NCI-H69 (cell line): ENCODE results near the gene PPP1R3G.
"Not testable (repeated sequence)": the region's sequence is repeated elsewhere in the genome, so short reads cannot be mapped to it uniquely, and the experiment has no call there.

Source experiments
- DNase-seq: peaks from one replicate; lab custom pipeline; 2025; lab: John Stamatoyannopoulos, UW

The PPP1R3G gene

GRCh38 chr6:5084781-5085647 lies at the start of gene PPP1R3G:
TSS of gene PPP1R3G (plus strand) at chr6:5085341. CDS start at chr6:5085486, 145 bp downstream.
- DNase-seq, result peak; percentile 62

GRCh38 chr6:5036269-5036668 lies 48.9 kb upstream of the PPP1R3G start:
- DNase-seq, result peak; percentile 93

- no peak for DNase-seq
These were observed 43.2 kb upstream of the PPP1R3G start for GRCh38 chr6:5041955-5042354.

GRCh38 chr6:5042436-5042835 lies 42.7 kb upstream of the PPP1R3G start:
- no peak for DNase-seq

- no peak for DNase-seq
These were observed 40.3 kb upstream of the PPP1R3G start for GRCh38 chr6:5044866-5045265.

- no peak for DNase-seq
These were observed 39.7 kb upstream of the PPP1R3G start for GRCh38 chr6:5045416-5045815.

GRCh38 chr6:5046430-5046829 lies 38.7 kb upstream of the PPP1R3G start:
- DNase-seq, result no peak

GRCh38 chr6:5050009-5050408 lies 35.1 kb upstream of the PPP1R3G start:
- no peak for DNase-seq

- no peak for DNase-seq
These were observed 33.7 kb upstream of the PPP1R3G start for GRCh38 chr6:5051394-5051793.

- no peak for DNase-seq
These were observed 32.1 kb upstream of the PPP1R3G start for GRCh38 chr6:5053038-5053437.

- peak; percentile 84 for DNase-seq
These were observed 31.3 kb upstream of the PPP1R3G start for GRCh38 chr6:5053864-5054244.

- DNase-seq, result no peak
These were observed 30.8 kb upstream of the PPP1R3G start for GRCh38 chr6:5054245-5054873.

- DNase-seq, result no peak
These were observed 30.0 kb upstream of the PPP1R3G start for GRCh38 chr6:5055118-5055517.

- DNase-seq, result no peak
These were observed 26.9 kb upstream of the PPP1R3G start for GRCh38 chr6:5058254-5058653.

GRCh38 chr6:5059036-5059896 lies 25.9 kb upstream of the PPP1R3G start:
- DNase-seq, result no peak

- not testable (repeated sequence) for DNase-seq
These were observed 24.7 kb upstream of the PPP1R3G start for GRCh38 chr6:5060439-5060838.

GRCh38 chr6:5061152-5061551 lies 24.0 kb upstream of the PPP1R3G start:
- no peak for DNase-seq

GRCh38 chr6:5063617-5064016 lies 21.5 kb upstream of the PPP1R3G start:
- DNase-seq, result no peak

GRCh38 chr6:5066456-5067093 lies 18.6 kb upstream of the PPP1R3G start:
- no peak for DNase-seq

- DNase-seq, result no peak
These were observed 17.8 kb upstream of the PPP1R3G start for GRCh38 chr6:5067305-5067704.

GRCh38 chr6:5068153-5068751 lies 16.9 kb upstream of the PPP1R3G start:
- DNase-seq, result no peak

GRCh38 chr6:5071216-5071615 lies 13.9 kb upstream of the PPP1R3G start:
- DNase-seq, result no peak
